Neuronal stem cell (in vitro differentiated cells): Measurements from ENCODE around the gene FMN1.

Experiments used
- DNase-seq: peaks from one replicate; pipeline ENCODE4 v3.0.0-alpha.2; 2013; ENCODE audit warnings: low spot score
- H2AFZ ChIP-seq: one replicate; pipeline ENCODE4 v1.6.1; 2013; ENCODE audit warnings: mild to moderate bottlenecking, low read length, inconsistent platforms
- H2AK5ac ChIP-seq: 2 replicates; pipeline ENCODE4 v1.6.1; 2013; ENCODE audit warnings: low read depth, mild to moderate bottlenecking, inconsistent platforms, low read length, moderate library complexity, mixed read lengths
- H2BK120ac ChIP-seq: 2 replicates; pipeline ENCODE4 v1.6.1; 2013; ENCODE audit warnings: low read depth, mild to moderate bottlenecking, inconsistent platforms, low read length, moderate library complexity, mixed read lengths
- H2BK12ac ChIP-seq: one replicate; pipeline ENCODE4 v1.6.1; 2013; ENCODE audit warnings: low read length, inconsistent platforms
- H2BK15ac ChIP-seq: 2 replicates; pipeline ENCODE4 v1.6.1; 2013; ENCODE audit warnings: mild to moderate bottlenecking, low read length, inconsistent platforms, mixed read lengths
- H2BK5ac ChIP-seq: one replicate; pipeline ENCODE4 v1.6.1; 2013; ENCODE audit warnings: inconsistent platforms, mild to moderate bottlenecking, low read length, moderate library complexity
- H3K14ac ChIP-seq: one replicate; pipeline ENCODE4 v1.6.1; 2013; ENCODE audit warnings: low read length, inconsistent platforms
- H3K18ac ChIP-seq: 2 replicates; pipeline ENCODE4 v1.6.1; 2013; ENCODE audit warnings: low read length, inconsistent platforms
- H3K23ac ChIP-seq: 2 replicates; pipeline ENCODE4 v1.6.1; 2013; ENCODE audit warnings: low read depth, mild to moderate bottlenecking, mixed read lengths, low read length, inconsistent platforms; ENCODE audit not compliant: poor library complexity
- H3K27ac ChIP-seq: replicated peaks from 3 replicates; pipeline ENCODE4 v1.5.1; 2013; ENCODE audit warnings: low read length, inconsistent platforms
- H3K27me3 ChIP-seq, 3 experiments: 2 replicates each; pipeline ENCODE4 v1.6.1; 2013; ENCODE audit warnings: low read length in 3 of 3, mild to moderate bottlenecking in 2 of 3, inconsistent platforms in 1 of 3, low read depth in 1 of 3, mixed read lengths in 1 of 3, moderate library complexity in 1 of 3; ENCODE audit not compliant: control insufficient read depth in 3 of 3, insufficient read depth in 3 of 3
- H3K36me3 ChIP-seq, 2 donors: replicated peaks in 1 of 2; 2 replicates each; pipeline ENCODE4 v1.6.1; 2013; ENCODE audit warnings: low read length in 2 of 2; ENCODE audit not compliant: control insufficient read depth in 2 of 2, insufficient read depth in 2 of 2
- H3K4ac ChIP-seq: 2 replicates; pipeline ENCODE4 v1.6.1; 2013; ENCODE audit warnings: inconsistent platforms, mild to moderate bottlenecking, low read length, moderate library complexity
- H3K4me1 ChIP-seq, 2 donors: 1 replicate in 1 of 2; 2 replicates in 1 of 2; pipeline ENCODE4 v1.6.1; 2013; ENCODE audit warnings: low read length in 2 of 2, low read depth in 1 of 2; ENCODE audit not compliant: control insufficient read depth in 2 of 2, insufficient read depth in 1 of 2
- H3K4me2 ChIP-seq: one replicate; pipeline ENCODE4 v1.6.1; 2013; ENCODE audit warnings: mild to moderate bottlenecking, low read length, inconsistent platforms; ENCODE audit not compliant: insufficient read depth, poor library complexity, severe bottlenecking
- H3K4me3 ChIP-seq, 2 donors: 2 replicates each; pipeline ENCODE4 v1.5.1; 2013; ENCODE audit warnings: low read length in 2 of 2, mild to moderate bottlenecking in 2 of 2, inconsistent platforms in 1 of 2, moderate library complexity in 1 of 2
- H3K79me1 ChIP-seq: one replicate; pipeline ENCODE4 v1.6.1; 2013; ENCODE audit warnings: low read depth, mild to moderate bottlenecking, inconsistent platforms, low read length, moderate library complexity
- H3K9ac ChIP-seq: one replicate; pipeline ENCODE4 v1.6.1; 2013; ENCODE audit warnings: mild to moderate bottlenecking, low read depth, low read length, inconsistent platforms; ENCODE audit not compliant: poor library complexity
- H3K9me3 ChIP-seq, 2 donors: replicated peaks in 1 of 2; 2 replicates each; pipeline versions ENCODE3 to v1.6.1; 2013; ENCODE audit warnings: low read length in 2 of 2, mild to moderate bottlenecking in 2 of 2, inconsistent platforms in 1 of 2, low read depth in 1 of 2, mixed read lengths in 1 of 2, moderate library complexity in 1 of 2; ENCODE audit not compliant: control insufficient read depth in 2 of 2, insufficient read depth in 1 of 2
- H4K8ac ChIP-seq: one replicate; pipeline ENCODE4 v1.6.1; 2013; ENCODE audit warnings: low read depth, mild to moderate bottlenecking, inconsistent platforms, low read length, moderate library complexity
- H4K91ac ChIP-seq: one replicate; pipeline ENCODE4 v1.6.1; 2013; ENCODE audit warnings: low read length, low read depth, mild to moderate bottlenecking, inconsistent platforms; ENCODE audit not compliant: poor library complexity
- WGBS, 2 donors: extraction: QIAGEN DNeasy Blood & Tissue Kit; methylation state at CpG; one replicate each; pipeline ENCODE4 v1.1.7; 2013; ENCODE audit warnings: missing lambda C conversion rate in 2 of 2, mixed read lengths in 1 of 2; ENCODE audit not compliant: insufficient read length in 2 of 2, insufficient replicate concordance in 1 of 2; ENCODE audit errors: extremely low coverage in 2 of 2; 5-methylcytosine and 5-hydroxymethylcytosine counted together

FMN1 gene

GRCh38 chr15:33026614-33027013, 167.9 kb downstream of the FMN1 start:
- Histone ChIP-seq H2AK5ac (no peak overlapping the region), H3K27me3 (no peaks in the 10 kb centered on the region), H3K23ac (no peak overlapping the region), H3K36me3 (no peaks in the 10 kb centered on the region), H3K14ac (no peak overlapping the region), H2AFZ (no peak overlapping the region), H4K8ac (no peak overlapping the region), H3K79me1 (no peaks in the 10 kb centered on the region), H2BK12ac (no peak overlapping the region), H2BK120ac (no peak overlapping the region), H3K9me3 (no peaks in the 10 kb centered on the region), H3K4me1 (peaks cover 5 to 21% of the 10 kb centered on the region in 2 donors), H2BK15ac (no peak overlapping the region), H3K9ac (no peak overlapping the region), H3K4ac (no peak overlapping the region), H4K91ac (no peak overlapping the region), H3K18ac (no peak overlapping the region), H3K4me2 (no peak overlapping the region), H2BK5ac (no peak overlapping the region), H3K4me3 (no peak overlapping the region), H3K27ac (no peak overlapping the region)
- WGBS, 2 donors, result no CpG with 5 or more reads among the region's 2 CpGs
- no peak for DNase-seq

GRCh38 chr15:33022629-33023028, 171.9 kb downstream of the FMN1 start:
- no peak overlapping the region for H2BK12ac ChIP-seq
- no peak overlapping the region for H4K91ac ChIP-seq
- H2BK15ac ChIP-seq, result peak overlapping the region; percentile 69
- H3K18ac ChIP-seq, result peak overlapping the region; percentile 50
- no peaks in the 10 kb centered on the region for H3K79me1 ChIP-seq
- no peak for DNase-seq
- H3K4me3 ChIP-seq, result no peak overlapping the region
- peak overlapping the region; percentile 83 for H2AFZ ChIP-seq
- no peak overlapping the region for H3K23ac ChIP-seq
- H3K27me3 ChIP-seq, result no peaks in the 10 kb centered on the region
- no peak overlapping the region for H3K27ac ChIP-seq
- H2BK120ac ChIP-seq, result no peak overlapping the region
- no CpG with 5 or more reads among the region's 2 CpGs for WGBS, 2 donors
- no peak overlapping the region for H4K8ac ChIP-seq
- no peak overlapping the region for H3K4me2 ChIP-seq
- H3K4ac ChIP-seq, result no peak overlapping the region
- H2AK5ac ChIP-seq, result no peak overlapping the region
- H3K9me3 ChIP-seq, result peaks cover 0 to 4% of the 10 kb centered on the region in 2 donors
- no peak overlapping the region for H3K14ac ChIP-seq
- H3K4me1 ChIP-seq, result peaks cover 3 to 21% of the 10 kb centered on the region in 2 donors
- no peak overlapping the region for H2BK5ac ChIP-seq
- H3K9ac ChIP-seq, result no peak overlapping the region
- H3K36me3 ChIP-seq, result no peaks in the 10 kb centered on the region

GRCh38 chr15:33021806-33022389, 172.6 kb downstream of the FMN1 start:
- Histone ChIP-seq H3K23ac (no peak overlapping the region), H4K8ac (no peak overlapping the region), H3K27ac (no peak overlapping the region), H2BK12ac (no peak overlapping the region), H3K36me3 (no peaks in the 10 kb centered on the region), H3K14ac (no peak overlapping the region), H2AFZ (peak overlapping the region; percentile 83), H3K4me3 (no peak overlapping the region), H2BK5ac (no peak overlapping the region), H2AK5ac (no peak overlapping the region), H4K91ac (no peak overlapping the region), H3K9me3 (peaks cover 0 to 4% of the 10 kb centered on the region in 2 donors), H3K27me3 (no peaks in the 10 kb centered on the region), H3K4ac (no peak overlapping the region), H3K9ac (no peak overlapping the region), H3K79me1 (no peaks in the 10 kb centered on the region), H3K4me1 (peaks cover 3 to 21% of the 10 kb centered on the region in 2 donors), H2BK15ac (no peak overlapping the region), H3K4me2 (no peak overlapping the region), H3K18ac (no peak overlapping the region), H2BK120ac (no peak overlapping the region)
- peak; percentile 23 for DNase-seq
- WGBS, 2 donors, result no CpG with 5 or more reads among the region's 4 CpGs

GRCh38 chr15:33019354-33019981, 175.0 kb downstream of the FMN1 start:
- Histone ChIP-seq H4K8ac (no peak overlapping the region), H3K4ac (no peak overlapping the region), H3K4me3 (no peak overlapping the region), H3K36me3 (no peaks in the 10 kb centered on the region), H3K27me3 (no peaks in the 10 kb centered on the region), H3K9ac (no peak overlapping the region), H2AFZ (no peak overlapping the region), H4K91ac (no peak overlapping the region), H3K79me1 (no peaks in the 10 kb centered on the region), H2BK120ac (no peak overlapping the region), H3K4me1 (peaks cover 3 to 21% of the 10 kb centered on the region in 2 donors), H3K27ac (no peak overlapping the region), H3K9me3 (peaks cover 0 to 4% of the 10 kb centered on the region in 2 donors), H2AK5ac (no peak overlapping the region), H3K4me2 (no peak overlapping the region), H2BK12ac (peak overlapping the region; percentile 63), H3K23ac (no peak overlapping the region), H3K18ac (no peak overlapping the region), H3K14ac (no peak overlapping the region), H2BK5ac (no peak overlapping the region), H2BK15ac (no peak overlapping the region)
- WGBS, 2 donors, result no CpG with 5 or more reads among the region's 43 CpGs
- DNase-seq, result no peak
